HFFc6 (cell line): ENCODE results near the gene MAP10. TPM values are rescaled to one million over a fixed set of nuclear protein-coding genes. Genes with fewer than 3 reads are reported as not detected.
A peak's percentile ranks its signal among the peaks of the same experiment; 100 is the strongest.

Experiments used
- DNase-seq: peaks from one replicate; pipeline ENCODE4 v3.0.0-alpha.2; 2018
- H3K27ac Mint-ChIP-seq: 2 replicates; pipeline ENCODE4 v1.8.0; 2020; ENCODE audit warnings: mild to moderate bottlenecking, mixed read lengths
- H3K27me3 Mint-ChIP-seq: 2 replicates; pipeline ENCODE4 v1.8.0; 2021; ENCODE audit warnings: mild to moderate bottlenecking, moderate library complexity, mixed read lengths; ENCODE audit not compliant: insufficient read depth
- H3K36me3 Mint-ChIP-seq: 2 replicates; pipeline ENCODE4 v1.8.0; 2021; ENCODE audit warnings: low read depth, mixed read lengths
- H3K4me1 Mint-ChIP-seq: 2 replicates; pipeline ENCODE4 v1.8.0; 2020; ENCODE audit warnings: low read depth, mixed read lengths
- H3K4me3 Mint-ChIP-seq: 2 replicates; pipeline ENCODE4 v1.8.0; 2020; ENCODE audit warnings: mild to moderate bottlenecking, moderate library complexity, mixed read lengths
- H3K9me3 Mint-ChIP-seq: 2 replicates; pipeline ENCODE4 v1.8.0; 2020; ENCODE audit warnings: mild to moderate bottlenecking, mixed read lengths
- total RNA-seq, 6 experiments: library from RNA; stranded (reverse); fragmentation: NEBNext Ultra II Directional; extraction: Animal tissue kit (Norgen Biotek cat#: 25700); gene quantifications; 2 replicates in 1 of 6; 3 replicates in 5 of 6; pipeline ENCODE4 v1.2.3, GENCODE V29; 2021
- TF ChIP-seq, protein P1 (sequence below): fragments of 200-600 bp; sonication (generic); IDR thresholded peaks from 2 replicates; pipeline ENCODE4 v1.5.0; 2021; ENCODE audit warnings: antibody characterized with exemption, mild to moderate bottlenecking

Gene MAP10
- total RNA-seq, 6 experiments from 2014 or later = 0.07 to 0.66 (median 0.49) TPM

DNA sequence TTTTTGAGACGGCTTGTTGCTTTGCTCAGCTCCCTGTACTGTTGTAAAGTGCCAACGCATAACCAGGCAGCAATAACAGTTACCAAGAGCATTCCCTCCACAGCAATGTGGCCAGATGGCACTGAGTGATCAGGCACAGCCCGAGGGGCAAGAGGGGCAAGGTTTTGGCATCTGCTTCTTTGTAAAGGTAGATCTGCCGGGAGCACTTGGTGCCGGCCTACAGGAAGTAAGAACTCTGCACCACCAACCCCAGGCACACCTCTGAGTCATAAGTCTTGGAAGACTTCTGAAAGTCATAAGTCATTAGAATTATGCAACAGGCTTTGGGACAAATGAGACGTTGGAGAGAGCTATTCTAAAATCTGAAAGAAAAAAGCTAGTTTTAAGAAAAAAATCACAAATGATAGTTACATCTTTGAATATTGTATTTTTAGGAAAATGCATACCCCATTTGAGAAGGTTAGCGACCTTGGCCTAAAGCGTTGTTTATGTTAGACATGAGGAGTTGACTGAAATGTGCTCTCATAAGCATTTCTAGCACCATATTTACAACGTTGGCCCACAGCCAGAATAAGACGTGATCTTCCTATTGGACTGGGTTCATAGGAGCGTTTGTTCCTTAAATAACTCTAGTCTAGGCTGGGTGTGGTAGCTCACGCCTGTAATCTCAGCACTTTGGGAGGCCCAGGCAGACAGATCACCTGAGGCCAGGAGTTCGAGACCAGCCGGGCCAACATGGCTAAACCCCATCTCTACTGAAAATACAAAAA lies 37.7 kb upstream of the MAP10 start:
- H3K36me3 Mint-ChIP-seq = no peaks in the 10 kb centered on the region
- no peaks in the 10 kb centered on the region for H3K4me1 Mint-ChIP-seq
- H3K4me3 Mint-ChIP-seq = no peak overlapping the region
- H3K27ac Mint-ChIP-seq = no peak overlapping the region
- peak; percentile 6 for DNase-seq
- TF ChIP-seq, protein P1, sequence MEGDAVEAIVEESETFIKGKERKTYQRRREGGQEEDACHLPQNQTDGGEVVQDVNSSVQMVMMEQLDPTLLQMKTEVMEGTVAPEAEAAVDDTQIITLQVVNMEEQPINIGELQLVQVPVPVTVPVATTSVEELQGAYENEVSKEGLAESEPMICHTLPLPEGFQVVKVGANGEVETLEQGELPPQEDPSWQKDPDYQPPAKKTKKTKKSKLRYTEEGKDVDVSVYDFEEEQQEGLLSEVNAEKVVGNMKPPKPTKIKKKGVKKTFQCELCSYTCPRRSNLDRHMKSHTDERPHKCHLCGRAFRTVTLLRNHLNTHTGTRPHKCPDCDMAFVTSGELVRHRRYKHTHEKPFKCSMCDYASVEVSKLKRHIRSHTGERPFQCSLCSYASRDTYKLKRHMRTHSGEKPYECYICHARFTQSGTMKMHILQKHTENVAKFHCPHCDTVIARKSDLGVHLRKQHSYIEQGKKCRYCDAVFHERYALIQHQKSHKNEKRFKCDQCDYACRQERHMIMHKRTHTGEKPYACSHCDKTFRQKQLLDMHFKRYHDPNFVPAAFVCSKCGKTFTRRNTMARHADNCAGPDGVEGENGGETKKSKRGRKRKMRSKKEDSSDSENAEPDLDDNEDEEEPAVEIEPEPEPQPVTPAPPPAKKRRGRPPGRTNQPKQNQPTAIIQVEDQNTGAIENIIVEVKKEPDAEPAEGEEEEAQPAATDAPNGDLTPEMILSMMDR = no peak
- no peaks in the 10 kb centered on the region for H3K27me3 Mint-ChIP-seq
- peaks cover 24% of the 10 kb centered on the region for H3K9me3 Mint-ChIP-seq

DNA sequence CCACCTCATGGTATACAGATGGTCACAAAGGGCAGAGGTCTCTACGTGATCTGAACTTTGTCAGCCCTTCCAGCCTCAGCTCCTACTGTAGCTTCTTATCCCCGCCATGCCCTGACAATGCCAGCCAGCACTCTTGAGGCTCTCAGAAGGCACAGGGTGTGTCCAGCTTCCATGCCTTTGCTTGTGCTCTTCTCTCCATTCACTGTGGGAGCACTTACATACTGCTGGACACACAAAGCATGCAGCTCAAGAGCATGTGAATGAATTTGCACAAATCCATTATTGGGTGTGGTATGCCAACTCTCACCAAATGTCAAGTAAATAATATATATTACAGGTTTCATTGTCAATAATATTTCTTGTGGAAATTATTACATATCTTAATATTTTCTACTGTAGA lies 36.4 kb upstream of the MAP10 start:
- Mint-ChIP-seq H3K36me3 (no peaks in the 10 kb centered on the region), H3K27me3 (no peaks in the 10 kb centered on the region), H3K4me3 (no peak overlapping the region), H3K4me1 (no peaks in the 10 kb centered on the region), H3K27ac (no peak overlapping the region), H3K9me3 (peaks cover 22% of the 10 kb centered on the region)
- no peak for DNase-seq
- TF ChIP-seq, protein P1 = no peak

DNA sequence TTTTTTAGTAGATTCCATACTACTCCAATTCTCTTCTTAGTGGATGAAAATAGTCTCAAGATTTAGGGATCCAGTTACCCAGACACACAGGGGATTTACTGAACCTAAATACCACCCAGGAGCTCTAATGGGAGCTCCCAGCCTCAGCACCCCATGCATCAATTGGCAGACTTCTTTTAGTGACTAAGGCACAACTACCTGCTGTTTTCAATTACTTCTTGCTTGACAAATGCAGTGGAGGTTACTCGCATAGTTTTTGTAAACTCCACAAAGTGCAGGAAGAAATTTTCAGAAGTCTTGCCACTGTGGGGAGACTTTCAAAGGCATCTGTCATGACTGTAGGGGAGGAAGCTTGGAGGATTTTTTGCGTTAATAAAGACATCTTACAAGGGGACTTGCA lies 35.5 kb upstream of the MAP10 start:
- Mint-ChIP-seq H3K27ac (no peak overlapping the region), H3K9me3 (peaks cover 28% of the 10 kb centered on the region), H3K4me1 (no peaks in the 10 kb centered on the region), H3K36me3 (no peaks in the 10 kb centered on the region), H3K27me3 (no peaks in the 10 kb centered on the region), H3K4me3 (no peak overlapping the region)
- TF ChIP-seq, protein P1 = no peak
- DNase-seq = no peak

DNA sequence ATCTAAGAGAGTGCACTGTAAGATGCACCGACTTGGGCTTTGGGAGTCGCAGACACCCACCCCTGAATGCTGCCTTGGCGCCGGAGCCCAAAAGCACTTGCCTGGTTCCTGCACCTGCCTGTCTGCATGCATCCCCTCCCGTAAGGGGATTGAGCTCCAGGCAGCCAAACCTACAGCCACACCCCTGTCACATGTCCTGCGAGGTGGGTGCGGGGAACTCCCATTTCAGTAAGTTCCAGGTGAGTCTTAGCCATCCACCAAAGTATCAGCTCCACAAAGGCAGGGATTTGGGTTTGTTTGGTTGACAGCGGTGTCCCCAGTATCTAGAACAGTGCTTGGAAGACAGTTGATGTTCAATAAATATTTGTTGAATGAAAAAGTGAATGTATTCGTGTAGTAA lies 31.5 kb upstream of the MAP10 start:
- no peak overlapping the region for H3K27ac Mint-ChIP-seq
- TF ChIP-seq, protein P1 = no peak
- no peak overlapping the region for H3K4me3 Mint-ChIP-seq
- H3K4me1 Mint-ChIP-seq = no peaks in the 10 kb centered on the region
- no peak for DNase-seq
- peaks cover 15% of the 10 kb centered on the region for H3K9me3 Mint-ChIP-seq
- no peaks in the 10 kb centered on the region for H3K27me3 Mint-ChIP-seq
- H3K36me3 Mint-ChIP-seq = no peaks in the 10 kb centered on the region

DNA sequence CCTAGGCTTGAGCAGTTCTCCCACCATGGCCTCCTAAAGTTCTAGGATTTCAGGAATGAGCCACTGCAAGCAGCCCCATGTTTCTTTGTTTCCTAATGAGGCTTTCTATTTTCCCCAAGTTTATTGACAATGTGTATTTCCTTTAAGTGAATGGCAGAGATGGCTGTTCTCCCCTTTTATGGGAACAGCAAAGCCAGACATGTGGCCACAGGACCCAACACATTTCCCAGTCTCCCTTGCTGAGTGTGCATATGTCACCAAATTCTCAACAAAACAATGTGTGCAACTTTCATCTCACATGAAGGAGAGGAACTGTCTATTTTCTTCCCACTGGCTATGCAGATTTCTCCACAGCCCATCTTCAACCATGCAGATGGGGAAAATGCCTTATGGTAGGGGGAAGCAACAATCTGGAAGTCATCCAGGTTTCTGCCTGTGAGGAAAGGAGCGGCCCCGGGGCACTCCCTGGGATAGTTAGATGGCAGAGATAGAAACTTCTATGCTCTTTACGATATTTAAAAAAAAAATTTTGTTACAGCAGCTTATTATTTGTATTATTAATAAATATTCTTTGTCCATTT lies 28.6 kb upstream of the MAP10 start:
- no peak overlapping the region for H3K4me3 Mint-ChIP-seq
- H3K27ac Mint-ChIP-seq = no peak overlapping the region
- H3K9me3 Mint-ChIP-seq = peaks cover 20% of the 10 kb centered on the region
- no peaks in the 10 kb centered on the region; the same call in 1 of the 2 replicates for H3K36me3 Mint-ChIP-seq
- DNase-seq = no peak
- no peaks in the 10 kb centered on the region for H3K27me3 Mint-ChIP-seq
- H3K4me1 Mint-ChIP-seq = no peaks in the 10 kb centered on the region
- TF ChIP-seq, protein P1 = no peak
